ENCODE results near the gene ADAMTS9.

ADAMTS9 gene

GRCh38 chr3:64651741-64652241, 36.0 kb downstream of the ADAMTS9 start:
- no peak for DNase-seq

GRCh38 chr3:64651303-64651702, 36.5 kb downstream of the ADAMTS9 start:
- no peak for DNase-seq

- no peak for DNase-seq
These were observed 37.1 kb downstream of the ADAMTS9 start for GRCh38 chr3:64650715-64651114.

GRCh38 chr3:64650096-64650622, 37.6 kb downstream of the ADAMTS9 start:
- no peak for DNase-seq

GRCh38 chr3:64648927-64649906, 38.6 kb downstream of the ADAMTS9 start:
- no peak for DNase-seq

GRCh38 chr3:64647825-64648224, 40.0 kb downstream of the ADAMTS9 start:
- no peak for DNase-seq

- no peak for DNase-seq
These were observed 42.6 kb downstream of the ADAMTS9 start for GRCh38 chr3:64645243-64645642.

GRCh38 chr3:64644483-64644882, 43.3 kb downstream of the ADAMTS9 start:
- DNase-seq = no peak

- DNase-seq = no peak
These were observed 45.3 kb downstream of the ADAMTS9 start for GRCh38 chr3:64642327-64643151.

GRCh38 chr3:64638981-64639481, 48.8 kb downstream of the ADAMTS9 start:
- DNase-seq = no peak

GRCh38 chr3:64638511-64638910, 49.3 kb downstream of the ADAMTS9 start:
- no peak for DNase-seq

- no peak for DNase-seq
These were observed 53.4 kb downstream of the ADAMTS9 start for GRCh38 chr3:64634417-64634816.

GRCh38 chr3:64631951-64632350, 55.8 kb downstream of the ADAMTS9 start:
- DNase-seq = no peak

- DNase-seq = no peak
These were observed 60.1 kb downstream of the ADAMTS9 start for GRCh38 chr3:64627471-64628321.

GRCh38 chr3:64627042-64627441, 60.8 kb downstream of the ADAMTS9 start:
- DNase-seq = no peak

GRCh38 chr3:64625381-64625780, 62.4 kb downstream of the ADAMTS9 start:
- DNase-seq = no peak

- no peak for DNase-seq
These were observed 64.7 kb downstream of the ADAMTS9 start for GRCh38 chr3:64623125-64623524.

- DNase-seq = no peak
These were observed 65.9 kb downstream of the ADAMTS9 start for GRCh38 chr3:64621726-64622395.

GRCh38 chr3:64621275-64621674, 66.5 kb downstream of the ADAMTS9 start:
- no peak for DNase-seq

- no peak for DNase-seq
These were observed 67.8 kb downstream of the ADAMTS9 start for GRCh38 chr3:64620020-64620419.

GRCh38 chr3:64619216-64619615, 68.6 kb downstream of the ADAMTS9 start:
- no peak for DNase-seq

- DNase-seq = no peak
These were observed 70.2 kb downstream of the ADAMTS9 start for GRCh38 chr3:64617610-64618009.
